Measurements from ENCODE around the gene SIX2.

DNA sequence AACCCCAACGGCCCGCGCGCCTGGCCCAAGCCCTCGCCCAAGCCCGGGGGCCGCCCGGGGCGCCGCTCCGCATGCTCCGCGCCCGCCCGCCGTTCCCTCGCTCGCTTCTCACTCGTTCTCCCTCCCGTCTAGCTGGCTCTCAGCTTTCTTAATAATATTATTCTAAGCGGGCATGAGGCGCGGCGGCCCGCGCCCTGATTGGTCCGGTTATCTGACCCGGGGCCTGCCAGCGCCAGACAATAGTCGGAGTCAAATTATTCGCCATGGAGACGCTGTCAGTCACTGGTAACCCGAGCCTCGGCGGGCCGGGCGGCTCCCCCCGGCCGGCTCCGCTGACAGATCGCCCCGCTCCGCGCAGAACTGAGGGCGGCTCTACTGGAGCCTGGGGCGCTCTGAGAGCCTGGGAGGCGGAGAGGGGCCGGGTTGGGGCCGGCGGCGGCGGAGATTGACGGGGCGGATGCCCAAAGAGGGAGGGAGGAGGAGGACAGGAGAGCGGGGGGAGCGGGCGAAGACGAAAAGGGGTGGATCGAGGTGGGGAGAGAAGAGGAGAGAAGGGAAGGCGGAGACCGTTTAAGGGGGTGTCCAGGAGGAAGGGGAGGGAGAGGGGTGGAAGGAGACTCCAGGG lies at the start of gene SIX2:
- TF ChIP-seq LEF1 (IDR thresholded peaks at IDR 0.05; ENCODE audit: borderline replicate concordance) (no peak), TARDBP (IDR thresholded peaks at IDR 0.05) (no peak), SP1 (IDR thresholded peaks at IDR 0.05) (no peak), BHLHE40 (IDR thresholded peaks at IDR 0.05; ENCODE audit: borderline replicate concordance) (no peak), NFRKB (IDR thresholded peaks at IDR 0.05) (no peak), ZNF384 (IDR thresholded peaks at IDR 0.05) (no peak), CTBP1 (IDR thresholded peaks at IDR 0.05; ENCODE audit: borderline replicate concordance) (no peak), HDGF (IDR thresholded peaks at IDR 0.05; ENCODE audit: borderline replicate concordance) (no peak)

Measured in HEK293T (cell line).